ENCODE data around the gene PRR20B.
A peak's percentile ranks its signal among the peaks of the same experiment; 100 is the strongest.
"Not testable (repeated sequence)": the region's sequence is repeated elsewhere in the genome, so short reads cannot be mapped to it uniquely, and the experiment has no call there.

Gene PRR20B

DNA sequence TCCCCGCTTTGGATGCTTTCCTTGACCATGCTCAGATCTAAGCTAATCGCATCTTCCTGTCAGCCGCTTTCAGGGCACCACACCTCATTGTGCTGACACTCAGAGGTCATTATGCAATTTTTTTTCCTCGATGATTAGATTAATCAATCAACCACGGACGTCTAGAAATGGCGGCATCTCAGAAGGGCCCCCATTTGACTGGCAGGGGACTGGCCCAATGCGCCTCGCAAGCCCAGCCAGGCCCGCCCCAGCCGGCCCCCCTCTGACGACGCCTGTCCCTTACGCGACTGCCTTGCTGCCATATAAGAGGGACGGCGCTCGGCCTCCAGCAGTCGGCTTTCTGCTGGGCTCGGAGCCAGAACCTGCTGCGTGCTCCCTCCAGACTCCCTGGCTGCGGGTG lies at the start of gene PRR20B:
Gene PRR20B, plus strand, starts transcription at position 301 of the 400 bp plus-strand sequence. CDS start 387 bp downstream, outside the sequence.
- not testable (repeated sequence) for H3K27ac ChIP-seq

DNA sequence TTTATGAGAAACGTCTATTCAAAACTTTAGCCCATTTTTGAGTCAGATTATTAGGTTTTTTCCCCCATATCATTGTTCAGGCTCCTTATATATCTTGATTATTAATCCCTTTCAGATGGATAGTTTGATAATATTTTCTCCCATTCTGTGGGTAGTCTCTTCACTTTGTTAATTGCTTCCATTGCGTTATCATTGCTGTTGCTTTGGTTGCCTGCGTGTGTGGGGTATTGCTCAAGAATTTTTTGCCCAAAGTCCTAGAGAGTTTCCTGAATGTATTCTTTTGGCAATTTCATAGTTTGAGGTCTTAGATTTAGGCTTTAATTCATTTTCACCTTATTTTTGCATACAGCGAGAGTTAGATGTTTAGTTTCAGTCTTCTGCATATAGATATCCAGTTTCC lies 32.3 kb upstream of the PRR20B start:
- H3K27ac ChIP-seq = no peak overlapping the region
- TF ChIP-seq ZFX (IDR thresholded peaks at IDR 0.05) = no peak
- TF ChIP-seq, protein P1, sequence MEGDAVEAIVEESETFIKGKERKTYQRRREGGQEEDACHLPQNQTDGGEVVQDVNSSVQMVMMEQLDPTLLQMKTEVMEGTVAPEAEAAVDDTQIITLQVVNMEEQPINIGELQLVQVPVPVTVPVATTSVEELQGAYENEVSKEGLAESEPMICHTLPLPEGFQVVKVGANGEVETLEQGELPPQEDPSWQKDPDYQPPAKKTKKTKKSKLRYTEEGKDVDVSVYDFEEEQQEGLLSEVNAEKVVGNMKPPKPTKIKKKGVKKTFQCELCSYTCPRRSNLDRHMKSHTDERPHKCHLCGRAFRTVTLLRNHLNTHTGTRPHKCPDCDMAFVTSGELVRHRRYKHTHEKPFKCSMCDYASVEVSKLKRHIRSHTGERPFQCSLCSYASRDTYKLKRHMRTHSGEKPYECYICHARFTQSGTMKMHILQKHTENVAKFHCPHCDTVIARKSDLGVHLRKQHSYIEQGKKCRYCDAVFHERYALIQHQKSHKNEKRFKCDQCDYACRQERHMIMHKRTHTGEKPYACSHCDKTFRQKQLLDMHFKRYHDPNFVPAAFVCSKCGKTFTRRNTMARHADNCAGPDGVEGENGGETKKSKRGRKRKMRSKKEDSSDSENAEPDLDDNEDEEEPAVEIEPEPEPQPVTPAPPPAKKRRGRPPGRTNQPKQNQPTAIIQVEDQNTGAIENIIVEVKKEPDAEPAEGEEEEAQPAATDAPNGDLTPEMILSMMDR (conservative IDR thresholded peaks at IDR 0.05) = no peak

DNA sequence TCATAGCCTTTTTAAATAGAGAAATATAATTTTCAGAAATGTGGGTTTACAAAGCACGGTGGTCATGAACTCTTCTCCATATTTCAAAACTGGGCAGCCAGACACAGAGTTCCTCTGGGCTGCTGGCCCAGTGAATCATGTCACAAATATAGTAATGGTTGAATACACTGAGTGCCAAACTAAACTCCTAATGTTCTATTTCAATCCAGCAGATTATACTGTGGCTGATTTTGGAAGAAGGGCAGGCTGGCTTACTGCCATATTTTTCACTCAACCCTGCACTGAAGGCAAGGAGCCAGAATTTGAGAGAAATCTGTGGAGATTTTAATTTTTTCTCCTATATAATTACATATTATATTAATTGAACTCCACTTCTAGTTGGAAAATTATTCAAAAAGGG lies 23.6 kb upstream of the PRR20B start:
- H3K27ac ChIP-seq = no peak overlapping the region
- TF ChIP-seq, protein P1 (conservative IDR thresholded peaks at IDR 0.05) = no peak
- TF ChIP-seq ZFX (IDR thresholded peaks at IDR 0.05) = no peak

DNA sequence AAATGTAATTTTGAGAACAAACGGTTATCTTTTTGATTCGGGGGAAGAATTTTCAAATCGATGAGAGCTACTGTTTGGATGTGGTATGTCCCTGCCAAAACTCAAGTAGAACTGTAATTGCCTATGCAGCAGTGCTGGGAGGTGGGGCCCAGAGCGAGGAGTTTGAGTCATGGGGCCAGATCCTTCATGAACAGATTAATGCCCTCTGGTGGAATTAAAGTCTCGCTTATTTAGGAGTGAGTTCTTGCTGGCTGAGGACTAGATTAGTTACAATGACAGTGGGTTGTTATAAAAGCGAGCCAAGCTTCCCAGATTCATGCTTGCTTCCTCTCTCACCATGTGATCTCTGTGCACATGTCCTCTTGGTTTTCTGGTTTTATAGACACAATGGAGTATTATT lies 18.4 kb upstream of the PRR20B start:
- H3K27ac ChIP-seq = no peak overlapping the region
- TF ChIP-seq ZFX (IDR thresholded peaks at IDR 0.05) = no peak
- TF ChIP-seq, protein P1 (conservative IDR thresholded peaks at IDR 0.05) = peak; percentile 19; the same call in 1 of the 2 replicates

DNA sequence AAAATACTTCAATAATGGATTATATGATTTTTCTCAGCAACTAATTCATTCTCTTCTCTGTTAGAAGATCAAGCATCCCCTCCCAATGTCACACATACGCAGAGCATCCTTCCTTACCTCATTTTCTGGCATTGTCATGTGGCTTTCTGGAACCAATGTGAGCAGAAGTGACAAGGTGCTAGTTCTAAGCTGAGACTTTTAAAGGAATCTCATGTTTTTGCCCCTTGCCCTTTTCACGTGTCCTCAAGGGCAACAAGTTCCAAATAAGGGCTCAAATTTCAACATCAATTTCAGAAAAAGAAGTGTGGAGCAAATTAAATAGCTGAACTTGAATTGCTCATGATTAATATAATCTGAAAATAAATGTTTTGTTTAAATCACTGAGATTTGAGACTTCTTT lies 11.2 kb upstream of the PRR20B start:
- TF ChIP-seq, protein P1 (conservative IDR thresholded peaks at IDR 0.05) = no peak
- TF ChIP-seq ZFX (IDR thresholded peaks at IDR 0.05) = no peak
- H3K27ac ChIP-seq = no peak overlapping the region

DNA sequence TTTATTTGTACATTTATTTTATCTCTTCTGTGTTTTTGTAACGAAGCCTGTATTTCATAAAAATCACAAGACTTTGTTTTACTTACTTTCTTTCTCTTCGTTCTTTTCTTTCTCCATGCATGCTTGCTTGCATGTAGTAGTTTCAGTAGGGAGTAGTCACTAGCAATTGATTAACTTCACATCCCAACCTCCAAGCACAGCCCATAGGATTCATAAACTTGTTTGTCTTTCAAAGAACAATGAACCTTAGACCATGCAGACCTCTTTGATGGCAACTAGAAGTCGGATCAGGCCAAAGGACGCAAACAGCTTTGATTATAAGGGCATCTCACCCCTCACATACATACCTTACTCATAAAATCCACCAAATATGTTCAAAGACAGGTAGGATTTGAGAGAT lies 9.7 kb upstream of the PRR20B start:
- TF ChIP-seq, protein P1 (conservative IDR thresholded peaks at IDR 0.05) = no peak
- TF ChIP-seq ZFX (IDR thresholded peaks at IDR 0.05) = no peak

DNA sequence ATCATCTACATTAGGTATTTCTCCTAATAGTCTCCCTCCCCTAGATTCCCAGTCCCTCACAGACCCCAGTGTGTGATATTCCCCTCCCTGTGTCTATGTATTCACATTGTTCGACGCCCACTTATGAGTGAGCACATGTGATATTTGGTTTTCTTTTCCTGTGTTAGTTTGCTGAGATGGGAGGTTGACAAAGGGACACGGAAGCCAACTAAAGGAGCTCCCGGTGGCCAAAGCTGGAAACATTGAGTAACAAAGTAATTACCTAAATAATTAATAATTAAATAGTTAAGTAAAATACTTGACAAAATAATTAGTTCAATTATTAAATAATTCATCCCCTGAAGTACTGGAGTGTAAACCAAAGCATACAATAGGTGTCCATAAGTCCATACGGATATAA lies 8.3 kb upstream of the PRR20B start:
- H3K27ac ChIP-seq = no peak overlapping the region

More for the DNA sequence above, 9.7 kb upstream of the PRR20B start:
- no peak overlapping the region for H3K27ac ChIP-seq

DNA sequence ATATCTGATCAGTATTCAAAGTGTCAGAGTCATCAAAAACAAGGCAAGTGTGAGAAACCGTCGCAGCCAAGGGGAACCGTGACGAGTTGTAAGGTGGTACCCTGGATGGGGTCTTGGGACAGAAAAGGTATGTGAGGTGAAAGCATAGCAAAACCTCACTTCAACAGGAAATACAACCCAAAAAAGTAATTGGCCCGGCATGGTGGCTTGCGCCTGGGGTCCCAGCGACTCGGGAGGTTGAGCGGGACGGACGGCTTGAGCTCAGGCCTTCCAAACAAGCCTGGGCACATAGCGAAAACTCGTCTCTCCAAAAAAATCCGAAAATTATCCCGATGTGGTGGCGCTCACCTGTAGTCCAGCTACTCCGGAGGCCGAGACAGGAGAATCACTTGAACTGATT lies 7.5 kb upstream of the PRR20B start:
- not testable (repeated sequence) for H3K27ac ChIP-seq

More for the DNA sequence above, 8.3 kb upstream of the PRR20B start:
- TF ChIP-seq, protein P1 (conservative IDR thresholded peaks at IDR 0.05) = no peak
- TF ChIP-seq ZFX (IDR thresholded peaks at IDR 0.05) = no peak

DNA sequence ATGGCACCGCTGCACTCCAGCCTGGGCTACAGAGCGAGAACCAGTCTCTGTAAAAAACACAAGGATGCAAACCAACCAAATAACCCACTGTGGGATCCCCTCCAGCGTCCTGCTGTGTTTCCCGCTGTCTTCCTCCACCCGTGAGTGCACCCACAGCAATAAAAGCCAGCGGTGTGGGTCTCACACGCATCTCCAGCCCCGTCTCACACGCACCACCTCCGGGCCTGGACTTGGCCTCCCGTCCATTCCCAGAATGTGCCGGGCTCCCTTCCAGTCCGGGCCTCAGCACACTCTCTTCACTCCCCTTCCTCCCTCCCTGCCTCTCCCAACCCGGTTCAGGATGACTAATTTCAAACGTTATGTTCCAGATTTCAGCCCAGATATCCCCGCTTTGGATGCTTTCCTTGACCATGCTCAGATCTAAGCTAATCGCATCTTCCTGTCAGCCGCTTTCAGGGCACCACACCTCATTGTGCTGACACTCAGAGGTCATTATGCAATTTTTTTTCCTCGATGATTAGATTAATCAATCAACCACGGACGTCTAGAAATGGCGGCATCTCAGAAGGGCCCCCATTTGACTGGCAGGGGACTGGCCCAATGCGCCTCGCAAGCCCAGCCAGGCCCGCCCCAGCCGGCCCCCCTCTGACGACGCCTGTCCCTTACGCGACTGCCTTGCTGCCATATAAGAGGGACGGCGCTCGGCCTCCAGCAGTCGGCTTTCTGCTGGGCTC lies 6.9 kb upstream of the PRR20B start, which contains the start of gene PRR20A:
Gene PRR20A, plus strand, starts transcription at position 684 of the 734 bp plus-strand sequence. CDS start 387 bp downstream, outside the sequence.
- not testable (repeated sequence) for H3K27ac ChIP-seq

DNA sequence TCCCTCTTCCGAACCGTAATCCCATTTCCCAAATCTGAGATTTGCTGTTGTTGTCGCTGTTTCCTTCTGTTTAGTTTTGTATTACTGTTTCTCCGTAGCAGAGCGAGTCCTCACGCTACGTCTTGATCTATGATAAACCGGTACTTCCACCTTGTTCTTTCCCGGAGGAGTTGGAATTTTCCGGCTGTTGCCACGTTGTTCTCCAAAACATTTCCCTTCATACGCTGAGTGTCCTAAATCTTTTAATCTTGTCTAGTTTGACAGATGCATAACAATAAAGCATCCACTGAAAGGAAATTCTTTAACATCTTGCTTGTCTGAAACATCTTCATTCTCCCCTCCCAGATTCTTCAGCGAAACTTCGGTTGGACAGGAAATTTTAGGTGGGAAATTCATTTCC lies 818 bp downstream of the PRR20B start:
- not testable (repeated sequence) for H3K27ac ChIP-seq

DNA sequence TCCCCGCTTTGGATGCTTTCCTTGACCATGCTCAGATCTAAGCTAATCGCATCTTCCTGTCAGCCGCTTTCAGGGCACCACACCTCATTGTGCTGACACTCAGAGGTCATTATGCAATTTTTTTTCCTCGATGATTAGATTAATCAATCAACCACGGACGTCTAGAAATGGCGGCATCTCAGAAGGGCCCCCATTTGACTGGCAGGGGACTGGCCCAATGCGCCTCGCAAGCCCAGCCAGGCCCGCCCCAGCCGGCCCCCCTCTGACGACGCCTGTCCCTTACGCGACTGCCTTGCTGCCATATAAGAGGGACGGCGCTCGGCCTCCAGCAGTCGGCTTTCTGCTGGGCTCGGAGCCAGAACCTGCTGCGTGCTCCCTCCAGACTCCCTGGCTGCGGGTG lies 6.5 kb downstream of the PRR20B start, which contains the start of gene PRR20C:
Gene PRR20C, plus strand, starts transcription at position 301 of the 400 bp plus-strand sequence. CDS start 387 bp downstream, outside the sequence.
- not testable (repeated sequence) for H3K27ac ChIP-seq

DNA sequence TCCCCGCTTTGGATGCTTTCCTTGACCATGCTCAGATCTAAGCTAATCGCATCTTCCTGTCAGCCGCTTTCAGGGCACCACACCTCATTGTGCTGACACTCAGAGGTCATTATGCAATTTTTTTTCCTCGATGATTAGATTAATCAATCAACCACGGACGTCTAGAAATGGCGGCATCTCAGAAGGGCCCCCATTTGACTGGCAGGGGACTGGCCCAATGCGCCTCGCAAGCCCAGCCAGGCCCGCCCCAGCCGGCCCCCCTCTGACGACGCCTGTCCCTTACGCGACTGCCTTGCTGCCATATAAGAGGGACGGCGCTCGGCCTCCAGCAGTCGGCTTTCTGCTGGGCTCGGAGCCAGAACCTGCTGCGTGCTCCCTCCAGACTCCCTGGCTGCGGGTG lies 13.0 kb downstream of the PRR20B start, which contains the start of gene PRR20D:
Gene PRR20D, plus strand, starts transcription at position 301 of the 400 bp plus-strand sequence. CDS start 387 bp downstream, outside the sequence.
- not testable (repeated sequence) for H3K27ac ChIP-seq

DNA sequence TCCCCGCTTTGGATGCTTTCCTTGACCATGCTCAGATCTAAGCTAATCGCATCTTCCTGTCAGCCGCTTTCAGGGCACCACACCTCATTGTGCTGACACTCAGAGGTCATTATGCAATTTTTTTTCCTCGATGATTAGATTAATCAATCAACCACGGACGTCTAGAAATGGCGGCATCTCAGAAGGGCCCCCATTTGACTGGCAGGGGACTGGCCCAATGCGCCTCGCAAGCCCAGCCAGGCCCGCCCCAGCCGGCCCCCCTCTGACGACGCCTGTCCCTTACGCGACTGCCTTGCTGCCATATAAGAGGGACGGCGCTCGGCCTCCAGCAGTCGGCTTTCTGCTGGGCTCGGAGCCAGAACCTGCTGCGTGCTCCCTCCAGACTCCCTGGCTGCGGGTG lies 19.6 kb downstream of the PRR20B start, which contains the start of gene PRR20E:
Gene PRR20E, plus strand, starts transcription at position 301 of the 400 bp plus-strand sequence. CDS start 387 bp downstream, outside the sequence.
- H3K27ac ChIP-seq = not testable (repeated sequence)
